ENCODE results near the gene RNF208.

The RNF208 gene

GRCh38 chr9:137242269-137243203 lies 20.5 kb upstream of the RNF208 start:
- Histone ChIP-seq H3K27me3 (ENCODE audit: insufficient read depth, low read length, poor library complexity) (no peaks in the 10 kb centered on the region), H2AFZ (ENCODE audit: low read depth, low read length) (no peak overlapping the region), H3K4me1 (ENCODE audit: insufficient read depth, low read length) (peaks cover 40% of the 10 kb centered on the region), H3K79me2 (ENCODE audit: insufficient read depth, low read length) (peaks cover 25% of the 10 kb centered on the region), H3K9ac (ENCODE audit: low read depth, low read length) (peak overlapping the region; percentile 81), H3K36me3 (ENCODE audit: insufficient read depth, low read length) (peaks cover 25% of the 10 kb centered on the region), H4K20me1 (ENCODE audit: insufficient read depth, low read length) (peaks cover 45% of the 10 kb centered on the region), H3K4me3 (ENCODE audit: low read depth in 1 of 2, low read length in 2 of 2) (peak overlapping the region; percentile 76 to 91; a peak in 3 of 4 replicates), H3K9me3 (ENCODE audit: insufficient read depth, low read length, severe bottlenecking) (no peaks in the 10 kb centered on the region), H3K4me2 (ENCODE audit: insufficient read depth, low read length) (peak overlapping the region; percentile 90), H3K27ac (ENCODE audit: low read length) (peak overlapping the region; percentile 60)
- TF ChIP-seq EZH2 (IDR thresholded peaks at IDR 0.05; ENCODE audit: borderline replicate concordance, low read depth, low read length, severe bottlenecking), result no peak
- TF ChIP-seq, protein P1, sequence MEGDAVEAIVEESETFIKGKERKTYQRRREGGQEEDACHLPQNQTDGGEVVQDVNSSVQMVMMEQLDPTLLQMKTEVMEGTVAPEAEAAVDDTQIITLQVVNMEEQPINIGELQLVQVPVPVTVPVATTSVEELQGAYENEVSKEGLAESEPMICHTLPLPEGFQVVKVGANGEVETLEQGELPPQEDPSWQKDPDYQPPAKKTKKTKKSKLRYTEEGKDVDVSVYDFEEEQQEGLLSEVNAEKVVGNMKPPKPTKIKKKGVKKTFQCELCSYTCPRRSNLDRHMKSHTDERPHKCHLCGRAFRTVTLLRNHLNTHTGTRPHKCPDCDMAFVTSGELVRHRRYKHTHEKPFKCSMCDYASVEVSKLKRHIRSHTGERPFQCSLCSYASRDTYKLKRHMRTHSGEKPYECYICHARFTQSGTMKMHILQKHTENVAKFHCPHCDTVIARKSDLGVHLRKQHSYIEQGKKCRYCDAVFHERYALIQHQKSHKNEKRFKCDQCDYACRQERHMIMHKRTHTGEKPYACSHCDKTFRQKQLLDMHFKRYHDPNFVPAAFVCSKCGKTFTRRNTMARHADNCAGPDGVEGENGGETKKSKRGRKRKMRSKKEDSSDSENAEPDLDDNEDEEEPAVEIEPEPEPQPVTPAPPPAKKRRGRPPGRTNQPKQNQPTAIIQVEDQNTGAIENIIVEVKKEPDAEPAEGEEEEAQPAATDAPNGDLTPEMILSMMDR (IDR thresholded peaks at IDR 0.05; ENCODE audit: borderline replicate concordance, extremely low read depth, low read length, poor library complexity, severe bottlenecking), result no peak
- DNase-seq (no peak), ATAC-seq (ENCODE audit: insufficient read depth, low read depth) (no peak)

DNA sequence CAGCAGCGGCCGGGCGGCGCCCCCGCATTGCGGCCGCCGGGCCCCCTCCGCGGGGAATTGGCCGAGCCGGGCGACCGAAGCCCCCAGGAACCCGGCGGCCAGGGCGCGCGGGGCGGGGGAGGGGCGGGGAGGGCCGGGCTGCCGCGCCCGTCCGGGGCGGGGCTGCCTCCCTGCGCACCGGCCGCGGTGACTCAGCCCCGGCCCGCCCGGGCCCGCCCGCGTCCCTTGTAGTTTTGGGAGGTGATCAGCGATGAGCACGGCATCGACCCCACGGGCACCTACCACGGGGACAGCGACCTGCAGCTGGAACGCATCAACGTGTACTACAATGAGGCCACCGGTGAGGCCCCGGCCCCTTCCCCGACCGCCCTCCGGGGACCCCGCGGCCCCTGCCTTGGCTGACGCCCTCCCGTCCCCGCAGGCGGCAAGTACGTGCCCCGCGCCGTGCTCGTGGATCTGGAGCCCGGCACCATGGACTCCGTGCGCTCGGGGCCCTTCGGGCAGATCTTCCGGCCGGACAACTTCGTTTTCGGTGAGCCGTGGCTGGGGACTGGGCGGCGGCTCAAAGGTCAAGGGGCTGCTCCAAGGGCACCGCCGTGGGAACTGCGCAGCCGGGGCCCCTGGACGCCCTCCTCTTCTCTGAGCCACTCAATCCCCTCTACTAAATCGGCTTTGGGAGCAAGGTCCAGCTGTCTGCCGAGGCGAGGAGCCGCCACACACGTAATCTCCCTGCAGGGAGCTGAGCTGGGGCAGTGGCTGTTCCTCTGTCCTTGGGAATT lies 19.6 kb upstream of the RNF208 start:
- Histone ChIP-seq H3K9ac (ENCODE audit: low read depth, low read length) (peak overlapping the region; percentile 81), H3K36me3 (ENCODE audit: insufficient read depth, low read length) (peaks cover 25% of the 10 kb centered on the region), H3K4me2 (ENCODE audit: insufficient read depth, low read length) (peak overlapping the region; percentile 90), H3K4me3 (ENCODE audit: low read depth in 1 of 2, low read length in 2 of 2) (peak overlapping the region; percentile 76 to 91), H2AFZ (ENCODE audit: low read depth, low read length) (no peak overlapping the region), H3K79me2 (ENCODE audit: insufficient read depth, low read length) (peaks cover 25% of the 10 kb centered on the region), H3K9me3 (ENCODE audit: insufficient read depth, low read length, severe bottlenecking) (no peaks in the 10 kb centered on the region), H4K20me1 (ENCODE audit: insufficient read depth, low read length) (peaks cover 48% of the 10 kb centered on the region), H3K4me1 (ENCODE audit: insufficient read depth, low read length) (peaks cover 47% of the 10 kb centered on the region), H3K27ac (ENCODE audit: low read length) (peak overlapping the region; percentile 80), H3K27me3 (ENCODE audit: insufficient read depth, low read length, poor library complexity) (no peaks in the 10 kb centered on the region)
- no peak for ATAC-seq (ENCODE audit: insufficient read depth, low read depth)
- TF ChIP-seq, protein P1 (IDR thresholded peaks at IDR 0.05; ENCODE audit: borderline replicate concordance, extremely low read depth, low read length, poor library complexity, severe bottlenecking), result no peak
- no peak for TF ChIP-seq EZH2 (IDR thresholded peaks at IDR 0.05; ENCODE audit: borderline replicate concordance, low read depth, low read length, severe bottlenecking)
- peak; percentile 50 for DNase-seq

DNA sequence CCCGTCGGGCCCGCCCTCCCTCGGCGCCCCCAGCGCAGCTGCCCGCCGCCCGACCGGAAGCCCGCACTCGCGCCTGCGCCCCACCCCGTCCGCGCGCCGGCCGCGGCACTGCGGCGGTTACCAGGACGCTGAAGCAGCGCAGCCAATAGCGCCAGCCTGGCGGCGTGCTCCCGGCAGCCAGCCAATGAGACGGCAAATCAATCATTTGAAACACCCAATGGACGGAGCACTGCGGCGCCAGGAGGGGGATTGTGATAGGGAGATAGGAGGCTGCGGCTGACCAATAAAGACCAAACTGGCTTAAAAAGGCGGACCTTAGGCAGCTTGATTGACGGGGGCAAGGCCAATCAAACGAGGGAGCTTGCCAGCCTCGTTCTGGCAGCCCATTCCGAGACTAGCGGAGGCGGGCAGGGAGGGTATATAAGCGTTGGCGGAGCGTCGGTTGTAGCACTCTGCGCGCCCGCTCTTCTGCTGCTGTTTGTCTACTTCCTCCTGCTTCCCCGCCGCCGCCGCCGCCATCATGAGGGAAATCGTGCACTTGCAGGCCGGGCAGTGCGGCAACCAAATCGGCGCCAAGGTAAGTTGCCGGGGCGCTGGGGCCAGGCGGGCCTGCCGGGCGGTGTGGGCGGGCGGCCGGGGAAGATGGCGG lies 18.9 kb upstream of the RNF208 start, which contains the start of gene TUBB4B:
Gene TUBB4B (plus strand): TSS at position 447 of the 649 bp plus-strand sequence. CDS start 74 bp downstream, at position 521.
- Histone ChIP-seq H3K36me3 (ENCODE audit: insufficient read depth, low read length) (peaks cover 25% of the 10 kb centered on the region), H2AFZ (ENCODE audit: low read depth, low read length) (peak within 1 kb of the TSS; percentile 68), H3K4me1 (ENCODE audit: insufficient read depth, low read length) (peaks cover 54% of the 10 kb centered on the region), H4K20me1 (ENCODE audit: insufficient read depth, low read length) (peaks cover 49% of the 10 kb centered on the region), H3K4me3 (ENCODE audit: low read depth in 1 of 2, low read length in 2 of 2) (peak within 1 kb of the TSS; percentile 77 to 91), H3K4me2 (ENCODE audit: insufficient read depth, low read length) (peak within 1 kb of the TSS; percentile 91), H3K27me3 (ENCODE audit: insufficient read depth, low read length, poor library complexity) (no peaks in the 10 kb centered on the region), H3K79me2 (ENCODE audit: insufficient read depth, low read length) (peaks cover 25% of the 10 kb centered on the region), H3K9ac (ENCODE audit: low read depth, low read length) (peak within 1 kb of the TSS; percentile 89), H3K27ac (ENCODE audit: low read length) (peak within 1 kb of the TSS; percentile 89), H3K9me3 (ENCODE audit: insufficient read depth, low read length, severe bottlenecking) (no peaks in the 10 kb centered on the region)
- DNase-seq (peak; percentile 99), ATAC-seq (ENCODE audit: insufficient read depth, low read depth) (peak; percentile 81)
- TF ChIP-seq, protein P1 (IDR thresholded peaks at IDR 0.05; ENCODE audit: borderline replicate concordance, extremely low read depth, low read length, poor library complexity, severe bottlenecking), result no peak
- no peak for TF ChIP-seq EZH2 (IDR thresholded peaks at IDR 0.05; ENCODE audit: borderline replicate concordance, low read depth, low read length, severe bottlenecking)
